Nephron (organoid): ENCODE results near the gene MAP3K20.
"Not testable (repeated sequence)": the region's sequence is repeated elsewhere in the genome, so short reads cannot be mapped to it uniquely, and the experiment has no call there.

Source experiments
- H3K27ac Mint-ChIP-seq, 3 experiments: 2 replicates each; pipeline ENCODE4 v1.8.0; 2020; ENCODE audit warnings: mixed read lengths in 3 of 3, mild to moderate bottlenecking in 2 of 3, moderate library complexity in 1 of 3
- H3K27me3 Mint-ChIP-seq: 2 replicates; pipeline ENCODE4 v1.8.0; 2021; ENCODE audit warnings: low read depth, mild to moderate bottlenecking, moderate library complexity, mixed read lengths
- H3K36me3 Mint-ChIP-seq: 2 replicates; pipeline ENCODE4 v1.8.0; 2020; ENCODE audit warnings: low read depth, mixed read lengths
- H3K4me1 Mint-ChIP-seq: 2 replicates; pipeline ENCODE4 v1.8.0; 2020; ENCODE audit warnings: mixed read lengths
- H3K4me3 Mint-ChIP-seq, 3 experiments: 2 replicates each; pipeline ENCODE4 v1.8.0; 2020; ENCODE audit warnings: mild to moderate bottlenecking in 3 of 3, mixed read lengths in 3 of 3, moderate library complexity in 2 of 3
- H3K9me3 Mint-ChIP-seq: 2 replicates; pipeline ENCODE4 v1.8.0; 2020; ENCODE audit warnings: mixed read lengths
- TF ChIP-seq, protein P1 (sequence below), 3 experiments: fragments of 200-600 bp; sonication (generic); IDR thresholded peaks; one replicate each; pipeline ENCODE4 v1.5.0; 2021; ENCODE audit warnings: antibody characterized with exemption in 3 of 3; ENCODE audit not compliant: unreplicated experiment in 3 of 3

The MAP3K20 gene

DNA sequence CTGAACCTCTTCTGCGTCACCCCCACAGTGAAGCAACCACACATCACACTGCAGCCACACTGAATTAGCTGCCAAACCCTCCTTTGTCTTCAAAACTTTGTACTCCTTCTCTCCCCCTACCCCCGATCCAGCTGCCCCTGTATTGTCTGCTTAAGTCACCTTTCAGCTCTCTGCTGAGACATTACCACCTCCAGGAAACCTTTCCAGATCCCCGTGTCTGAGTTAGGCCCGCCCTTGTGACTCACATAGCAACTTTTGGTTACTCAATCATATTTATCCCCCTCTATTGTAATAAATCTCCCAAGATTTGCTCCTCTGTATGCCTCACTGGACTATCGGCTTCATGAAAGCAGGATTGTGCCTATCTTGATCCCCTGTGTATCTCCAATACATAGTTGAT lies 196.2 kb downstream of the MAP3K20 start:
- Mint-ChIP-seq H3K9me3 (peaks cover 3% of the 10 kb centered on the region), H3K36me3 (peaks cover 5% of the 10 kb centered on the region), H3K27me3 (peaks cover 4% of the 10 kb centered on the region), H3K4me3 (no peak overlapping the region), H3K4me1 (no peaks in the 10 kb centered on the region), H3K27ac (no peak overlapping the region)
- TF ChIP-seq, protein P1, sequence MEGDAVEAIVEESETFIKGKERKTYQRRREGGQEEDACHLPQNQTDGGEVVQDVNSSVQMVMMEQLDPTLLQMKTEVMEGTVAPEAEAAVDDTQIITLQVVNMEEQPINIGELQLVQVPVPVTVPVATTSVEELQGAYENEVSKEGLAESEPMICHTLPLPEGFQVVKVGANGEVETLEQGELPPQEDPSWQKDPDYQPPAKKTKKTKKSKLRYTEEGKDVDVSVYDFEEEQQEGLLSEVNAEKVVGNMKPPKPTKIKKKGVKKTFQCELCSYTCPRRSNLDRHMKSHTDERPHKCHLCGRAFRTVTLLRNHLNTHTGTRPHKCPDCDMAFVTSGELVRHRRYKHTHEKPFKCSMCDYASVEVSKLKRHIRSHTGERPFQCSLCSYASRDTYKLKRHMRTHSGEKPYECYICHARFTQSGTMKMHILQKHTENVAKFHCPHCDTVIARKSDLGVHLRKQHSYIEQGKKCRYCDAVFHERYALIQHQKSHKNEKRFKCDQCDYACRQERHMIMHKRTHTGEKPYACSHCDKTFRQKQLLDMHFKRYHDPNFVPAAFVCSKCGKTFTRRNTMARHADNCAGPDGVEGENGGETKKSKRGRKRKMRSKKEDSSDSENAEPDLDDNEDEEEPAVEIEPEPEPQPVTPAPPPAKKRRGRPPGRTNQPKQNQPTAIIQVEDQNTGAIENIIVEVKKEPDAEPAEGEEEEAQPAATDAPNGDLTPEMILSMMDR (IDR thresholded peaks at IDR 0.05; ENCODE audit: unreplicated experiment in 3 of 3), result no peak

DNA sequence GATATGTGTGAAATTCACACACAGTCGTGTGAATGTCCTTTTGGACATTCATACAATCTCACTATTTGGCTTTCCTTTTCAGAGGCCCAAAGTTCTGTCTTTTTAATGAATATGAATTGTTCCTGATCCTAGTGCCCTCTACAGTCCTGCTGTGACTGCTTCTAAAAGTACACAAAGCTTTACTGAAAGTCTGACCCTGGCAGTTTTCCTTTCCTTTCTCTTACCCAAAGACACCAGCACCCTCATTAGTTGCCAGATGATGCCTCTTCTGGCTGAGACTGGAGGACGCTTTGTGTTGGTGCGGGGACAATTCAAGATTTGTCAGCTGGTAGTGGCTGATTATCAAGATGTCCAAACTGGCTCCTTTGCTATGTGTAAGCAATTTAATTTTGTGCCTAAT lies 197.2 kb downstream of the MAP3K20 start:
- H3K4me1 Mint-ChIP-seq, result no peaks in the 10 kb centered on the region
- H3K27ac Mint-ChIP-seq, result no peak overlapping the region
- H3K9me3 Mint-ChIP-seq, result peaks cover 3% of the 10 kb centered on the region
- TF ChIP-seq, protein P1 (IDR thresholded peaks at IDR 0.05; ENCODE audit: unreplicated experiment in 3 of 3), result no peak
- H3K36me3 Mint-ChIP-seq, result no peaks in the 10 kb centered on the region
- no peak overlapping the region for H3K4me3 Mint-ChIP-seq
- H3K27me3 Mint-ChIP-seq, result no peaks in the 10 kb centered on the region

DNA sequence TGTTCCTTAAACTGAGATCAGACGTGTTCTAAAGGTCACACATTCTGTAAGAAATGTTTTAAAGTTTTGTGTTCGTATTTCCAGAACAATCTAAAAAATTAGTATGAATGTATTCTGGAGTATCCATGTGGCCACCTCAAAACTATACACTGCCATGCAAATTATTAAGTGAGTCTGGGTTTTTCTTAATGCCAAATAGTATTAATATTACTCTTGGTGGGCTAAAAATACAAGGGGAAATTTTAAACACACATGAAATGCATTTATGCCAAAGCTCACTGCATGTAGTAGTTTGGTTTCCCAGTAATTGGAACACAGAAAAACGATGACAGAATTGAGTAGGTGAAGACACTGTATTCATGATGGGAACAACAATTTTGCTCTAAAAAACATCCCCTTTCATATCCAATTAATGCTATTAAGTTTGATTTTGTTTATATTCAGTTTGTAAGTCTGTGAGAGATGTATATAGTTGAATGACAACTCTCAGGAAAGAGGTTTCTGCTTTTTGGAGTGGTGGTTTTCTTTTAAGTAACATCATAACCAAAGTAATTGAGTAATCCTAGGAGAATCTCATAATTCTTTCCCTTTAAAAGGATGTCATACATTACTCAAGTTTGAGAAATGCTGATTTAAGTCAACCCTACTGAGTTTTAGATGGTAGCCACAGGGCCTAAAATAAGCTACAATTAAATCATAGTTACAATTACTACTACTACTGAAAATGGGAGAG lies 203.3 kb downstream of the MAP3K20 start:
- Mint-ChIP-seq H3K27me3 (peaks cover 4% of the 10 kb centered on the region), H3K9me3 (no peaks in the 10 kb centered on the region), H3K36me3 (no peaks in the 10 kb centered on the region), H3K4me3 (no peak overlapping the region), H3K27ac (no peak overlapping the region), H3K4me1 (no peaks in the 10 kb centered on the region)
- TF ChIP-seq, protein P1 (IDR thresholded peaks at IDR 0.05; ENCODE audit: unreplicated experiment in 3 of 3), result no peak

DNA sequence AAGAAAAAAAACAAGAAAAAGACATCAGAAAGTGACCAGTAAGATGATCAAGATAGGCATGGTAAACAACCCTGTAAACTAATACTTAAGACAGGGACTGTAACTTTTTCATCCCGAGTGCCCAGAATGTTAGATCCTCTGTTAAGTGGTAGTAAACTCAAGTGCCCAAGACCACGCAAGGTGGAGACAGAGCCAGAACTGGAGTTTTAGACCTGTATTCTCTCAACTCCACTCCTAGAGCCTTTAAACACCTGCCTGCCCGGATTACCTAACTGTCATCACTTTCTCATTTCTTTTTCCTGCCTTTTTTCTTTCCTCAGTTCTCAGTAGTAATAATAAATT lies 203.9 kb downstream of the MAP3K20 start:
- H3K4me3 Mint-ChIP-seq, result no peak overlapping the region
- no peaks in the 10 kb centered on the region for H3K4me1 Mint-ChIP-seq
- no peaks in the 10 kb centered on the region for H3K9me3 Mint-ChIP-seq
- no peaks in the 10 kb centered on the region for H3K36me3 Mint-ChIP-seq
- TF ChIP-seq, protein P1 (IDR thresholded peaks at IDR 0.05; ENCODE audit: unreplicated experiment in 3 of 3), result no peak
- no peak overlapping the region for H3K27ac Mint-ChIP-seq
- H3K27me3 Mint-ChIP-seq, result peaks cover 4% of the 10 kb centered on the region

DNA sequence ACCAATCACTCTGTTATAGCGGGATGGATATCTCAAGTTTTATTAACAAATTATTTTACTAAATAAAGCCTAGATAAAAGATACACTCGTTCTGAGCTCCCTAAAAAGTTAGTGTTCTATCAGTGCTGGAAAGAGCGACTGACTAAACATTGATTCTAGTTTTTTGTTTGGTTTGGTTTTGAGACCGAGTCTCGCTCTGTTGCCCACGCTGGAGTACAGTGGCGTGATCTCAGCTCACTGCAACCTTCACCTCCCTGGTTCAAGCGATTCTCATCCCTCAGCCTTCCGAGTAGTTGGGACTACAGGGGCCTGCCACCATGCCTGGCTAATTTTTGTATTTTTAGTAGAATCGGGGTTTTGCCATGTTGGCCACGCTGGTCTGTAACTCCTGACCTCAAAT lies 205.2 kb downstream of the MAP3K20 start:
- Mint-ChIP-seq H3K9me3 (no peaks in the 10 kb centered on the region), H3K4me3 (no peak overlapping the region), H3K36me3 (no peaks in the 10 kb centered on the region), H3K4me1 (no peaks in the 10 kb centered on the region), H3K27ac (no peak overlapping the region), H3K27me3 (peaks cover 4% of the 10 kb centered on the region)
- TF ChIP-seq, protein P1 (IDR thresholded peaks at IDR 0.05; ENCODE audit: unreplicated experiment in 3 of 3), result no peak

DNA sequence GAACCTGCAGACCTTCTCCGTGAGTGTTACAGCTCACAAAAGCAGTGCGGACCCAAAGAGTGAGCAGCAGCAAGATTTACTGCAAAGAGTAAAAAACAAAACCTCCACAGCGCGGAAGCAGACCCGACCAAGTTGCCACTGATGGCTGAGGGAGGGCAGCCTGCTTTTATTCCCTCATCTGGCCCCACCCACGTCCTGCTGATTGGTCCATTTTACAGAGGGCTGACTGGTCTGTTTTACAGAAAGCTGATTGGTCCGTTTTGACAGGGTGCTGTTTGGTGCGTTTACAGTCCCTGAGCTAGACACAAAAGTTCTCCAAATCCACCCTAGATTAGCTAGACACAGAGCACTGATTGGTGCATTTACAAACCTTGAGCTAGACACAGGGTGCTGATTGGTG lies 206.3 kb downstream of the MAP3K20 start:
- not testable (repeated sequence) for H3K4me1 Mint-ChIP-seq, H3K27ac Mint-ChIP-seq, H3K27me3 Mint-ChIP-seq, H3K9me3 Mint-ChIP-seq, H3K4me3 Mint-ChIP-seq, H3K36me3 Mint-ChIP-seq
